HG02938 (cell line): ENCODE data around the gene STARD13.

ENCODE experiments used
- ATAC-seq: cut with Tn5 transposase; IDR thresholded peaks from one replicate; pipeline ENCODE4 v1.9.1; 2021; ENCODE audit warnings: mild to moderate bottlenecking, moderate library complexity; ENCODE audit not compliant: unreplicated experiment

Gene STARD13

GRCh38 chr13:33229446-33230177, 55.9 kb downstream of the STARD13 start:
- no peak for ATAC-seq

DNA sequence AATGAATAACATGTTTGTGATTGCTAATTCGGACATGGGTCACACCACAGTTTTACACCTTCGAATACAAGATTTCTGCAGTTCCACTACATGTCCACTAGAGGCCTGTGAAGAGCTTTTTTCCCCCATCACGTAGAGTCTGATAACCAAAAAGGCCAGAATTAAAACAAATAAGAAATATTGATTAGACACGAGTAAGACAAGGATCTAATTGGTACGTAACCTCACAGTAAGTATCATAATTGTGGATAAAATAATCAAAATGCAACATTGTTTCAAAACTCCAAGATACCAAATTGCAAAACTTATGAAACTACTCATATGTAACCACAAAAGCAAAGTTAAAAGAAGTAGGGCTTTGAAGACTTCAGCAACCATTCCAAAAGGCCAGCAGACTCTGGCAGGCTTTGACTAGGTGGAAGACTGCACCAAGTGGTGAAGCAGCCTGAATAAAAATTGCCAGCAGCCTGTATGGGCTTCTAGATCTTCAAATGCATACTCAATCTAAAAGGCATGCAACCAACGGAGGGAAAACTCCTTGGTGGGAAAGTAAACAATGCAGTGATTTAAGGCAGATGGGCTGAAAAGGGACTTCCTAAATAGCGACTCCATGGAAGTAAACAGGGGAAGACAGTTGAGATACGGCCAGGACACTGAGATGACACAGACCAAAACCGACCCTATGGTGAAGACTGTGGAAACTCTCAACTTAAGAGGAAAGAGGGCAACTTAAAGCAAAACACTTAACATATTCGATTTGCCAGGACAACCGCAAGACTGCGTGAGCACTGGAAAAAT, 56.7 kb downstream of the STARD13 start:
- peak; percentile 75 for ATAC-seq

DNA sequence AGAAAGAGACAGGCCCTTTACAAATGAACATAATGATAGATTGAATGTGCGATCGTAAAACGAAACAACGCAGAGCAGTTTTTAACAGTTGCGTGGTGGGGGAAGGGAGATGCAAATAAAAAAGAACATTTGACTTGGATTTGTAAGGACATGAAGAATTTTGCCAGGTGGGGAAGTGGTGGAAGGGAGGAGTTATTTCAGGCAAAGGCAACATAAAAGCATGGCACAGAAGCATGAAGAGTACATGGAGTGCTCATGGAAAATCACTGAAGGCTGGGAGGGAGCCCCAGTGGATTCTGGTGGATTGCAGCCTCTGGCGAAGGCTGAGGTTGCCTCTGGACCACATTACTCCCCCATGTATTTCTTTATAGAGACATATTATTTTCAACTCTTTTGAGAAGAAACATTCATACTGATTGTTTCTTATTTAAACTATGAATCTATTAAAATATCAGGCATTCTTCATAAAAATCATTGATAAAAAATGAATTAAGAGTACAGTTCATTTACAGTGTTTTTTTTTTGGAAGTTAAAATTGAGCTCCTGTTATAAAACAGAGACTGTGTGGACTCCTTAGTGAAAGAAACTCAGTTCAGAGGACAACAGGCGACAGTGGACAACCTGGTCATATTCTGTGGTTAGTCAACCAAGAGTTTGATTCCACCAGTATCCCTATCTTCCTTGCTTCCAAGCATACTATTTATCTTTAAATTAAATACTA, 57.5 kb downstream of the STARD13 start:
- no peak for ATAC-seq

DNA sequence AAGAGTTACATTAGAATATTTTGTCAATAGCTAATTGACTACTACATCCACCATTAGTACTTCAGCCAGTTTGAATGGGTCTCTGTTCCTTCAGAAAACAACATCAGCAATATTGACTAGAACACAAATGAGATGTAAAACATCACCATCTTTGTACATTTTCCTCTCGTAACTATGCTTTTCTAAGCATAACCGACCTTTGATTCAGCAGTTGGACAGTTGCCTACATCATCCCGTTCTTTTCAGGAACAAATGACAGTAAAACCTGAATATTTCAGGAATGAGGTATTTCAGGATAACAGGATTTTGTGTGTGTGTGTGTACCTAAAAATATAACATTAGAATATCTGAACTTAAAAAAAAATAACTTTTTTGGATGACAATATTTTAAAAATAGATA, 60.9 kb downstream of the STARD13 start:
- ATAC-seq, result no peak

DNA sequence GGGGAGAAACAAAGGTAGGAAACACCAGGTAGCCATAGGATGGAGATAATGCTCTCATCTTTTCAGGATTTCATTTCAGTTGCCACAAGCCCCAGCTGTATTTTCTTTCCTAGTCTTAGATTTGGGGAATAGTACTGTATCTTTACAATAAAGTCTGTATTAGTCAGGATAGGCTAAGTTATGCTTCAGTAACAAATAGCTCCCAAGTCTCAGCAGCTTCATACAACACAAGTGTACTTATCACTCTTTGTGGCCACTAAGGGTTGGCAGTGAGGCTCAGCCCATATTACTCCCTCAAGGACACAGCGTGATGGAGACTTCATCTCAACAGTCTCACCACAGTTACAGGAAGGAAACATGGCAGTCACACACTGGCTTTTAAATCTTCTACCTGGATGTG, 61.4 kb downstream of the STARD13 start:
- ATAC-seq, result no peak

GRCh38 chr13:33219926-33220325, 65.6 kb downstream of the STARD13 start:
- ATAC-seq, result no peak

DNA sequence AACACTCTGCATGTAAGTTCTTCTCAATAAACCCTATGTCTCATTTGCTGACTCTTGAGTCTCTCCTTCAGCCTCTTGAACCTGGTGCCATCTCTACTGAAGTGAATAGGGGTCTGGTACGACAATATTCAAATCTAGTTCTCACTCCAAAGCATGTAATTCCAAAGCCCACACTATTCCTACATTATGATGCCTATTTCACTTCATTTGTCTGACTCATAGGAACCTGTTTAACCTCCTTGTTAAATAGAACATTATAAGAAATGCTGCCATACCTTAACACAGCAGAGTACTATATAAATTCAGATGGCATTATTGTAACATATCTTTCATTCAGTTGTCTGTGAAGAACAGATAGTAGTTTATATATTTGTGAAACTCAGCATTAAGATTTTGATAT, 67.1 kb downstream of the STARD13 start:
- no peak for ATAC-seq

- ATAC-seq, result no peak
Measured at GRCh38 chr13:33218020-33218419, 67.5 kb downstream of the STARD13 start.

- no peak for ATAC-seq
Measured at GRCh38 chr13:33217256-33217655, 68.3 kb downstream of the STARD13 start.

GRCh38 chr13:33213797-33214196, 71.8 kb downstream of the STARD13 start:
- no peak for ATAC-seq

DNA sequence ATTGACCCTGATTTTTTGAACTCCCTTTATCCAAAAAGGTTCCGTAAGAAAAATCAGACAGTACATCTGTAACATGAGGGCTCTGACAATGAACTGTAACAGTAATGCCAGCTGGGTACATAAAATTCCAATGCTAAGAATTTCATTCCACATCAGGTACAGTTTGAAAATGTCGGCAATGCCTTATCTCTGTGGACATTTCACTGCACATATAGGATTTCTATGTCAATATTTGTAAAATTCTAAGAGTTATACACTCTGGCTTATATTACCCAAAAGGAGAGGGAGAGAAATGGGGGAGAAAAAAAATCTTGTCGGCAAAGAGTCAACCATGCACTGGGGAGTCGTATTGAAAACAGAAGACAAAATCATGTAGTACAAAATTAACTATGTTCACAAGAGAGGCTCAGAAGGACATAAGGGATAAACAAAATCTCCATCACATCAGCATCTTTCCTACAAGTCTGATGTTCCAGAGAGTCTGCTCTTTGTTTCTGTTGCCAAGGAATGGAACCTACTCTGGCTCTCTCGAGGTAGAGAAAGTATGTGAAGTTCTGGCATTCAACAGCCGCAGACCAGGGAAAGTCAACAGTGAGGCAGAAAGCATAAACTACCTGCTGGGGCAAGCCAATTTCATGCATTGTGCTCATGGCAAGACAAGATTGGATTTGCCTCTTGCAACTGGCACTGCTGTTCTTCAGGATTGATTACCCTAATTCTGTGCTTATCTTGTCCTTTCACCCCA, 72.4 kb downstream of the STARD13 start:
- no peak for ATAC-seq

DNA sequence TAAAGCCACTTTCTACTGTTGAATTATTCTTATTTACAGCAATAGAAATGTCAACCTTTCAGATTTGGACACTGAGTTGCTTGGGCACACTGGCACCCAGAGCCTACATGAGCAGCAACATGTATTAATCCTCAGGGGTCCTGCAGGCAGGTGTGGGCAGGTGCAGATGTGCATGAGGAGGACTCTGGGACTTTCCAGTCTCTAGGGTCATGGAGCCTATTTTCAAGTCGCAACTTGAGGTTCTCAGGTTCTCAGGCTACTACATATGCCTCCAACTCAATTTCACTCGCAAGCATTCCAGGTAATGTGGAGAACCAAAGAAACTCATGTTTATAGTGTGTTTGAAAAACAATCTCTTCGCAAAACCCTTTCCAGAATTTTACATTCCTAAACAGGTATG, 73.2 kb downstream of the STARD13 start:
- no peak for ATAC-seq

DNA sequence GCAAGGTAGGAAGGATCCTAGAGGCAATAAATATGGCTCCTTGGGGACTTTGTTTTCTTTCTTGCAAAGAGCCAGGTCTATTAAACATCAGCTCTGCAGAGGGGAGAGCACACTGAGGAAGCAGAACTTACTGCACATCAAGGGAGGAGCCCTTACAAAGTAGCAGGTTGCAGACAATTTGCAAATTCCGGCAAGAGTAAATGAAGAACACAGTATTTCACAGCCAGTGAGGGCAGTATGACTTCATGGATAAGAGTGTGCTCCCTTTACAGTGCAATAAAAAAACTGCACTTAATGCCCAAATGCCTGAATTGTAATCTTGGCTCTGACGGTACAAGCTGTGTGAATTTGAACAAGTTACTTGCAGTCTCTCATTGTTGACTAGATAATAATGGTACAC, 75.5 kb downstream of the STARD13 start:
- no peak for ATAC-seq

GRCh38 chr13:33208290-33209220, 77.0 kb downstream of the STARD13 start:
- ATAC-seq, result no peak

DNA sequence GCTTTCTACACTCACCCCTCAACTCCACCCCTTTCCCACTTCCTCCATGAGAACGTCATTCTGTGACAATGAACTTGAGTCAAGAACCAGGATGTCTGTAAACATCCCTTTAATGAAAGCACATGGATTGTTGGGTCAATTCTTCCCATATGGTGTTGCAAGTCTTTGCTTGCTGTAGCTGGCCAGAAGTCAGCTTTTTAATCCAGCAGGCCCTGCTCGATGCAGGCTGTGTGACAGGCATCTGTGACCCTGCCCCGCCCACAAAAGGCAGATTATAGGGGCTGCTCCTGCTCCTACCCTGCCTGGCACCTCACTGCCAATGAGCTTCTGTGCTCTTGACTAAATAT, 78.0 kb downstream of the STARD13 start:
- ATAC-seq, result no peak

DNA sequence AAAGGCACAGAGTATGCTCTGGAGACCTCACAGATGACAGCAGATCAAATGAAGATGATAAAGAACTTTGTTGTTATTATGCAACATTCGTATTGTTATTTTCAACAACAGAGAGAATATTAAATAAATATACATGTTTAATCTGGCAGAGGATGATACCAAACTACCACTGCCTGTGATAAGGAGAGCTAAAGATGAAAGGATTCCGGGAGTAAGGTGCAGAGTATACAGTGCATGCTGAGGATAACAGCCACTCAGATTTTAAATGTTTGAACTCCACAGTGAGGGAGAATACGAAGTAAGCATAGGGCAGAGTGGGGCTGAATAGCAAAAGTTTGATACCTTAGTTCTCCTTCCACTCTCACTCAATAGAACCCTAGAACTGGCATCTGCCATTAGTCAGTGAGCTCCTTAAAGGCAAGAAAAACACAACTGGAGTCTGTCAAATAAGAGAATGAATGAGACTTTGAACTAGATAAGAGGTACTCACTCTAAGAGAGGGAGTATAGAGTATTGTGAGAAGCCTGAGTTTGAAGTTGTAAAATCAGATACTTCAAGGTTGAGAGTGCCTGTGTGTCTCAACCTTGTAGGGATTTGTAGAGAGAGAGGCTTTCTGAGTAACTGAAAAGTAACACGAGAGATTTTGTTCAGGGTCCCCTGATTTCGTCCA, 78.5 kb downstream of the STARD13 start:
- ATAC-seq, result no peak

DNA sequence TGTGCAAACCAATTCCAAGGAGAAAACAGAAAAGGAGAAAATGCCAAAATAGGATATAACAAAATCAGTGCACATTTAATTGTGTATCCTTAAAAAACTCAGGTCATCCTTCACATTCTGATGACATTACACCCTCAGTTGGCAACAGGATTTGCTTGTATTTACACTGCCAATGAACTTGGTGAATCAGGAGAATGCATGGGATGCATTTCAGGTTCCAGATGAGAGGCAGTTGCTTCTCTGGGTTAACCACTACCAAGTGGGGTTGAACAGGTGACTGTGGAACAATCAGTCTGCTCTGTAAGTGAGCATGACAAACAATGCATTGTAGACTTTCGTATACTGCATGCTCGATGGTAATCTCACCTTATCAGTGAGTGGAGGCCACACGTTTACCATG, 79.1 kb downstream of the STARD13 start:
- no peak for ATAC-seq

GRCh38 chr13:33205804-33206221, 79.7 kb downstream of the STARD13 start:
- peak; percentile 44 for ATAC-seq

DNA sequence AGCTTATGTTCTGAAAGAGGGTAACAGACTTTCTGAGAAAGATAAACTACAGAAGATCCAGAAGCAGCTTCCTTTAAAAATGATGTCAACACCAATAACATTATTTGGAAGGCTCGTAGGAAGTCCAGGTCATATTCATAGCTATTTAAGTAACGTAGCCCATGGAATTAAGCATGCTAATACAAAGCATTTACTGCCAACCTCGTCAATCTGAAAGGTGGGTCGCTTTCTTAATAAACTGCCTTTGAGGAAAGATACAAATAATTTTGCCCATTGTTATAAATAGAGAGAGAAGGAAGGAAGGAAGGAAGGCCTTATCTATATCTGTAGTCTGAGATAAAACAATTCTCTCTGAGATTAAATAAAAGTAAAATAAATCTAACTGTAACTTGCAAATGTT, 80.3 kb downstream of the STARD13 start:
- no peak for ATAC-seq
